Natural killer cell (primary cell): Measurements from ENCODE around the gene KCNA5. TPM values are rescaled to one million over a fixed set of nuclear protein-coding genes. Genes with fewer than 3 reads are reported as not detected.

Experiments used
- ATAC-seq, 3 donors: fragments of 150-1000 bp in 2 of 3; fragments of 200-7000 bp in 1 of 3; cut with Tn5 transposase; 1 replicate in 1 of 3; 2 replicates in 2 of 3; pipeline ENCODE4 v1.10.0; 2021; ENCODE audit warnings: mild to moderate bottlenecking in 2 of 3, moderate library complexity in 2 of 3
- DNase-seq, 2 donors: peaks; one replicate each; pipeline versions ENCODE4 v3.0.0 to v3.0.0-alpha.2; 2013 to 2021; ENCODE audit warnings: mixed read lengths in 1 of 2
- H3K27ac ChIP-seq: one replicate; pipeline ENCODE4 v1.5.1; 2013; ENCODE audit warnings: mild to moderate bottlenecking, low read length
- H3K27me3 ChIP-seq: one replicate; pipeline ENCODE4 v1.6.1; 2013; ENCODE audit warnings: low read length; ENCODE audit not compliant: control insufficient read depth, insufficient read depth
- H3K36me3 ChIP-seq: one replicate; pipeline ENCODE4 v1.6.1; 2013; ENCODE audit warnings: low read length; ENCODE audit not compliant: control insufficient read depth, insufficient read depth
- H3K4me1 ChIP-seq: one replicate; pipeline ENCODE4 v1.6.1; 2013; ENCODE audit warnings: low read length; ENCODE audit not compliant: control insufficient read depth, insufficient read depth
- H3K4me3 ChIP-seq: one replicate; pipeline ENCODE4 v1.5.1; 2013; ENCODE audit warnings: low read length
- H3K9me3 ChIP-seq: one replicate; pipeline ENCODE4 v1.6.1; 2013; ENCODE audit warnings: low read length; ENCODE audit not compliant: control insufficient read depth, insufficient read depth
- H3K27ac Mint-ChIP-seq, 2 donors: one replicate each; pipeline ENCODE4 v1.8.0; 2022; ENCODE audit warnings: mild to moderate bottlenecking in 2 of 2, mixed read lengths in 2 of 2, moderate library complexity in 1 of 2
- H3K27me3 Mint-ChIP-seq, 2 donors: one replicate each; pipeline ENCODE4 v1.8.0; 2022; ENCODE audit warnings: low read depth in 2 of 2, mixed read lengths in 2 of 2
- H3K36me3 Mint-ChIP-seq: one replicate; pipeline ENCODE4 v1.8.0; 2022; ENCODE audit warnings: mixed read lengths
- H3K4me1 Mint-ChIP-seq, 2 donors: one replicate each; pipeline ENCODE4 v1.8.0; 2022; ENCODE audit warnings: mixed read lengths in 2 of 2
- H3K4me3 Mint-ChIP-seq: one replicate; pipeline ENCODE4 v1.8.0; 2022; ENCODE audit warnings: mild to moderate bottlenecking, moderate library complexity, mixed read lengths
- H3K9me3 Mint-ChIP-seq, 2 donors: one replicate each; pipeline ENCODE4 v1.8.0; 2022; ENCODE audit warnings: mixed read lengths in 2 of 2
- CTCF ChIP-seq: fragments of 200-600 bp; IDR thresholded peaks from one replicate; pipeline ENCODE4 v1.8.0; 2022; ENCODE audit warnings: antibody characterized with exemption
- WGBS: methylation state at CpG from one replicate; pipeline ENCODE4 v1.1.7; 2013; ENCODE audit warnings: missing lambda C conversion rate; ENCODE audit not compliant: insufficient coverage; 5-methylcytosine and 5-hydroxymethylcytosine counted together
- intact Hi-C: fragments of 100-400 bp; cut with micrococcal nuclease; formaldehyde crosslinking; loops from one replicate; pipeline ENCODE4 v1.14.2; 2022
- total RNA-seq, 4 donors: library from RNA; stranded (reverse); fragments of 120-200 nt in 1 of 4; gene quantifications; one replicate each; pipeline versions ENCODE4 v1.2.3 to v1.2.4, GENCODE V29; 2013 to 2022

The KCNA5 gene
- total RNA-seq, 3 donors from 2014 or later (not counting 1 experiment from before 2014, with no cell fraction given), result 0.13 TPM; not detected in 2

GRCh38 chr12:5036031-5036430, 7.6 kb upstream of the KCNA5 start:
- Histone ChIP-seq H3K27ac (no peak overlapping the region), H3K9me3 (no peaks in the 10 kb centered on the region), H3K27me3 (peaks cover 2% of the 10 kb centered on the region), H3K4me3 (no peak overlapping the region), H3K36me3 (no peaks in the 10 kb centered on the region), H3K4me1 (no peaks in the 10 kb centered on the region)
- TF ChIP-seq CTCF, result no peak
- Mint-ChIP-seq H3K27ac (no peak overlapping the region), H3K27me3 (peaks cover 12 to 32% of the 10 kb centered on the region in 2 donors), H3K36me3 (no peaks in the 10 kb centered on the region), H3K4me1 (no peaks in the 10 kb centered on the region), H3K9me3 (no peaks in the 10 kb centered on the region), H3K4me3 (no peak overlapping the region)
- DNase-seq, result no peak
- 80% methylated on average over 7 of the region's 7 CpGs for WGBS
- intact Hi-C loops, result no loop called here
- no peak for ATAC-seq

- 96% methylated on average over 7 of the region's 9 CpGs for WGBS
- no peak for TF ChIP-seq CTCF
- no peak overlapping the region for H3K27ac ChIP-seq
- no peak overlapping the region for H3K27ac Mint-ChIP-seq
- H3K27me3 ChIP-seq, result peaks cover 2% of the 10 kb centered on the region
- H3K9me3 Mint-ChIP-seq, result no peaks in the 10 kb centered on the region
- H3K4me1 Mint-ChIP-seq, result no peaks in the 10 kb centered on the region
- no peaks in the 10 kb centered on the region for H3K9me3 ChIP-seq
- H3K27me3 Mint-ChIP-seq, result peaks cover 23 to 49% of the 10 kb centered on the region in 2 donors
- DNase-seq (no peak), ATAC-seq (no peak)
- H3K36me3 Mint-ChIP-seq, result no peaks in the 10 kb centered on the region
- intact Hi-C loops, result no loop called here
- H3K4me3 ChIP-seq, result no peak overlapping the region
- H3K36me3 ChIP-seq, result no peaks in the 10 kb centered on the region
- no peaks in the 10 kb centered on the region for H3K4me1 ChIP-seq
- no peak overlapping the region for H3K4me3 Mint-ChIP-seq
These were observed 5.8 kb upstream of the KCNA5 start for GRCh38 chr12:5037795-5038357.

- Histone ChIP-seq H3K4me3 (no peak overlapping the region), H3K9me3 (no peaks in the 10 kb centered on the region), H3K27me3 (peaks cover 2% of the 10 kb centered on the region), H3K4me1 (no peaks in the 10 kb centered on the region), H3K36me3 (no peaks in the 10 kb centered on the region), H3K27ac (no peak overlapping the region)
- no peak for ATAC-seq
- H3K27me3 Mint-ChIP-seq, result peaks cover 29 to 54% of the 10 kb centered on the region in 2 donors
- 33% methylated on average over 4 of the region's 4 CpGs for whole genome bisulfite sequencing
- H3K4me1 Mint-ChIP-seq, result no peaks in the 10 kb centered on the region
- no peak overlapping the region for H3K27ac Mint-ChIP-seq
- H3K4me3 Mint-ChIP-seq, result no peak overlapping the region
- no peaks in the 10 kb centered on the region for H3K36me3 Mint-ChIP-seq
- H3K9me3 Mint-ChIP-seq, result no peaks in the 10 kb centered on the region
- no peak for DNase-seq
- intact Hi-C loops, result no loop called here
- no peak for TF ChIP-seq CTCF
These were observed 4.8 kb upstream of the KCNA5 start for GRCh38 chr12:5038781-5039311.

- no peak for TF ChIP-seq CTCF
- DNase-seq (no peak), ATAC-seq (no peak)
- H3K9me3 Mint-ChIP-seq, result no peaks in the 10 kb centered on the region
- H3K36me3 ChIP-seq, result no peaks in the 10 kb centered on the region
- H3K36me3 Mint-ChIP-seq, result no peaks in the 10 kb centered on the region
- H3K4me1 ChIP-seq, result no peaks in the 10 kb centered on the region
- no peak overlapping the region for H3K27ac Mint-ChIP-seq
- H3K27ac ChIP-seq, result no peak overlapping the region
- intact Hi-C loops, result no loop called here
- WGBS, result 73% methylated on average over 3 of the region's 3 CpGs
- peaks cover 2% of the 10 kb centered on the region for H3K27me3 ChIP-seq
- no peaks in the 10 kb centered on the region for H3K4me1 Mint-ChIP-seq
- no peaks in the 10 kb centered on the region for H3K9me3 ChIP-seq
- peaks cover 29 to 54% of the 10 kb centered on the region in 2 donors for H3K27me3 Mint-ChIP-seq
- no peak overlapping the region for H3K4me3 Mint-ChIP-seq
- no peak overlapping the region for H3K4me3 ChIP-seq
These were observed 3.9 kb upstream of the KCNA5 start for GRCh38 chr12:5039815-5040214.
